Nephron progenitor cell (in vitro differentiated cells): Measurements from ENCODE around the gene TMEM40.

Experiments used
- DNase-seq: peaks from one replicate; pipeline ENCODE4 v3.0.0; 2021
- H3K27ac Mint-ChIP-seq: 2 replicates; pipeline ENCODE4 v1.8.0; 2021; ENCODE audit warnings: mild to moderate bottlenecking, moderate library complexity, mixed read lengths
- H3K27me3 Mint-ChIP-seq: 2 replicates; pipeline ENCODE4 v1.8.0; 2021; ENCODE audit warnings: mild to moderate bottlenecking, low read depth, mixed read lengths; ENCODE audit not compliant: poor library complexity
- H3K36me3 Mint-ChIP-seq: 2 replicates; pipeline ENCODE4 v1.8.0; 2021; ENCODE audit warnings: low read depth, mixed read lengths
- H3K4me1 Mint-ChIP-seq: 2 replicates; pipeline ENCODE4 v1.8.0; 2021; ENCODE audit warnings: mixed read lengths
- H3K4me3 Mint-ChIP-seq: 2 replicates; pipeline ENCODE4 v1.8.0; 2021; ENCODE audit warnings: mild to moderate bottlenecking, moderate library complexity, mixed read lengths
- H3K9me3 Mint-ChIP-seq: 2 replicates; pipeline ENCODE4 v1.8.0; 2021; ENCODE audit warnings: mild to moderate bottlenecking, moderate library complexity, mixed read lengths
- TF ChIP-seq, protein P1 (sequence below): fragments of 200-600 bp; sonication (generic); IDR thresholded peaks from 2 replicates; pipeline ENCODE4 v1.5.0; 2021; ENCODE audit warnings: antibody characterized with exemption

Gene TMEM40

DNA sequence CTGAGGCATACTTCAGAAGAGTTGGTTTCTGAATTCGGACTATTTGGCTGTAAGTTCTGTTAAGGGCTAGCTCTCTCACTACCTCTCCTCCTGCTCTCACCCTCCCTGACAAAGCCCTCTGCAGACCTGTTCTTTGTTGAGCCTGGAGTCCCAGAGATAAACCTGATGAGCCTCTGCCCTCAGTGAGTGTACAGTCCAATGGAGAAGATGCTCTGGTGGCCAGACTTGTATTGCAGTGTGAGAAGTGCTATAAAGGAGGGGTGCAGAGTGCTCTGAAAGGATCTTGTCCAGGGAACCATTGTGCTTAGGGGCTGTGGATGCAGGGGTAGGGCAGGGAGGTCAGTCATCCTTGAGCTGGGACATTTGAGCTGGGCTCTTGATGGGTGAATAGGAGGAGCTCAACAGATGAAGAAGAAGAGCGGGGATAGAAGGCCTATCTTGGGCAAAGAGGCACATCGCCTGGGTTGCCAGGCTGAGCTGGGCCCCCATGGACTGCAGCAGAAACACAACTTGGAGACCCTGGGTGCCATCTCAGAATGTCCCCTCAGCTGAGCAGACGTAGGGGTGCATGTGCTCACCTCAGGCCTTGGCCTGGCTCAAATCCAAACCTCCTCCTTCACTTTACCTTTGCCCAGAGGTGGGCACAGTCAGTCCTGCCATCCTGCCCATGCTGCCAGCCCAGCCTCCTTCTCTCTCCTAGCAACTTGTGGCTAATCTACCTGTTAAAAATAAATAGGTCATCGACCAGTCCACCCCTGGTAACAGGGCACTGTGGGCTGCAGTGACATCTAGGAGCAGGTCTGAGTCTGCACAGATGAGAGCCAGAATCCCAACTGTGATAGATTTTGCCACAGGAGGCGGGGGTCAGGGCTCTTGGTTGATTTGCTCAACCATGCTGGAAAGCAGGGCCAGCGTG lies 40.7 kb upstream of the TMEM40 start:
- no peak overlapping the region for H3K4me3 Mint-ChIP-seq
- H3K27me3 Mint-ChIP-seq: no peaks in the 10 kb centered on the region
- DNase-seq: no peak
- TF ChIP-seq, protein P1, sequence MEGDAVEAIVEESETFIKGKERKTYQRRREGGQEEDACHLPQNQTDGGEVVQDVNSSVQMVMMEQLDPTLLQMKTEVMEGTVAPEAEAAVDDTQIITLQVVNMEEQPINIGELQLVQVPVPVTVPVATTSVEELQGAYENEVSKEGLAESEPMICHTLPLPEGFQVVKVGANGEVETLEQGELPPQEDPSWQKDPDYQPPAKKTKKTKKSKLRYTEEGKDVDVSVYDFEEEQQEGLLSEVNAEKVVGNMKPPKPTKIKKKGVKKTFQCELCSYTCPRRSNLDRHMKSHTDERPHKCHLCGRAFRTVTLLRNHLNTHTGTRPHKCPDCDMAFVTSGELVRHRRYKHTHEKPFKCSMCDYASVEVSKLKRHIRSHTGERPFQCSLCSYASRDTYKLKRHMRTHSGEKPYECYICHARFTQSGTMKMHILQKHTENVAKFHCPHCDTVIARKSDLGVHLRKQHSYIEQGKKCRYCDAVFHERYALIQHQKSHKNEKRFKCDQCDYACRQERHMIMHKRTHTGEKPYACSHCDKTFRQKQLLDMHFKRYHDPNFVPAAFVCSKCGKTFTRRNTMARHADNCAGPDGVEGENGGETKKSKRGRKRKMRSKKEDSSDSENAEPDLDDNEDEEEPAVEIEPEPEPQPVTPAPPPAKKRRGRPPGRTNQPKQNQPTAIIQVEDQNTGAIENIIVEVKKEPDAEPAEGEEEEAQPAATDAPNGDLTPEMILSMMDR: no peak
- H3K36me3 Mint-ChIP-seq: peaks cover 13% of the 10 kb centered on the region
- H3K4me1 Mint-ChIP-seq: peaks cover 35% of the 10 kb centered on the region
- H3K27ac Mint-ChIP-seq: no peak overlapping the region
- no peaks in the 10 kb centered on the region for H3K9me3 Mint-ChIP-seq

DNA sequence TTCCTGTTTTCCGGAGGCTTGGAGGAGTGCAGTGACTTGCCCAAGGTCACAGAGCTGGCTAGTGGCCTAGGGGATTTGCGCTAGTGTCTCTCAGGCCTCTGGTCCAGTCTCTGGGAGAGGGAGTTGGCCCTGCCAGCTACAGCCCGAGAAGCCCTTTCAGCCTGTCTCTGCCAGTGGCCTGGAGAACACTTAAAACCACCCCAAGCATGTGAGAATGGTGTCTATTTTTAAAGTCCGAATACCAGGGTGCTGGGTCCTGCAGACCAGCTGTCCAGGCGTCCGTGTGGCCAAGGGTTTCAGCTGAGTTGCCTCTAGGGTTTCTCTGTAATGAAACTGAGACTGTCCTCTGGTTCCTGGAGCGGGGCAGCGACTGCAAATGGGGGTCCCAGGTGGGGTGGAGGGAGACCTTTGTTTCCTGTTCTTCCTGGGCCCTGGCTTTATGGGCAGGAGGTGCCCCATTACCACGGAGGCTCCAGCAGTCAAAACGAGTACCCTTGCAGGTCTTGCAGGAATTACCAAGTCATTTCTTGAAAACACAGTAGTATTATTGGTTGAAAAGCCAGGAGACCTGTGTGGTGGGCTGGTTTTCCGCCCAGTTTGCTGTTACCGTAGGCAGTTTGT lies 39.6 kb upstream of the TMEM40 start:
- DNase-seq: no peak
- Mint-ChIP-seq H3K4me3 (no peak overlapping the region), H3K9me3 (no peaks in the 10 kb centered on the region), H3K27me3 (no peaks in the 10 kb centered on the region), H3K36me3 (peaks cover 5% of the 10 kb centered on the region), H3K4me1 (peaks cover 35% of the 10 kb centered on the region), H3K27ac (no peak overlapping the region)
- TF ChIP-seq, protein P1: no peak

DNA sequence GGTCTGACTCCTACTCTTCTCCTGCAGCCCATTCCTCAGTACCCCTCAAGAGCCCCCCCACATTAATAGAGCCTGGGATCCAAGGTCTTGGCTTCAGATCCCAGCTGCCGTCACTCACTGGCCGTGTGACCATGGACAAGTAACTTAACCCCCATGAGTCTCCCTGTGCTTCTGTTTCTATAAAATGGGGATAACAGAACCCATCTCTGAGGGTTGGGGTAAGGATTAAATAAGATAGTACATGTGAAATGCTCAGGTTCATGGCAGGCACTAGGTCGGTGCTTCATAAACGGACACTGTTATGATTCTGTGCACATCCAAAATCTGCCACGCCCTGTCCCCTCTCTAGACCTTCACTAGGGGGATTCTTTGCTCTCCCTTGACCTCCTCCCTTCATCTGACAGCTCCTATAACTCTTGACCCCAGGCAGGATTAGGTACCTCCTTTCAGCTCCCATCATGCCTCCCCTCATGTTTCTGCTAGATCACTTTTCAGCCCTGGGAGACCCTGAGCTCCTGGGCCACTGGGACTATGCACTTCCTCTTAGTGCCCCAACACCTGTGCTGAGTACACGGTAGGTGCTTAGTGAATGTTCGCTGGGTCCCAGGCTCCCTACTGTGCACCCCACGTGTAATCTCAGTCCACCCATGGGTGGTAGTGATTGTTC lies 39.0 kb upstream of the TMEM40 start:
- no peak for DNase-seq
- H3K4me1 Mint-ChIP-seq: peaks cover 35% of the 10 kb centered on the region
- H3K27ac Mint-ChIP-seq: no peak overlapping the region
- peak overlapping the region; percentile 85 for H3K4me3 Mint-ChIP-seq
- no peaks in the 10 kb centered on the region for H3K9me3 Mint-ChIP-seq
- TF ChIP-seq, protein P1: no peak
- no peaks in the 10 kb centered on the region for H3K27me3 Mint-ChIP-seq
- H3K36me3 Mint-ChIP-seq: no peaks in the 10 kb centered on the region

DNA sequence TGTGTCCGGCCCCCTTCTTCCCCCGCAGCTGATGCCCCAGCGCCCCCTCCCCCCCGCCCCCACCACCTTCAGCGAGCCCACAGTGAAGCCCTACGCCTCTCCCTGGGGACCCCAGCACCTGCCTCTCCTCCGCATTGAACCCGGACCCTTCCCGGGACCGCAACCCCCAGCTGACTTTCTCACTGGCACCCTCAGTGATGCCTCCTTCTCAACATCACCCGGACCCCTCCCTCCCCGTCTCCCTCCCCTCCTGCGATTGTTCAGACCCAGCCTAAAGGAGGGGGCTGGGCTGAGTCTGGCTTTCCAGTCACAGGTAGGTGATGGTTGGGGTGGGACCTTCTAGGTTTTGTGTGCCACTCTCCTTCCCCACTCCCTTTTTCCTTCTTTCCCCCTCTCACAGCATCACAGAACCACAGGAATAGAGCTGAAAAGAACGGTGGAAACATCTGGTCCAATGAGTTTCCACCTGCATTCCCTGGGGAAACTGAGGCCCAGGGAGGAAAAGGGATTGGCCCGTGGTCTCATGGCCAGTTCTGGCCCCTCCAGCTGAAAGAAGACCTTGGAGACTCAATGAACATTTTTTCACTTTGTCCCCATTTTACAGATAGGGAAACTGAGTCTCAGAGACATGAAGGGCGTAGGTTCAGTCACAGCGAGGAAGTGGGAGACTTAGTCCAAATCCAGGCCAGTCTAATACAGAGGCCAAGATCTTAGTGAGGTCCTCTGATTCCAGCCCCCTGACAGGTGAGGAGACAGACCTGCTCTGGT lies 38.2 kb upstream of the TMEM40 start:
- no peak for DNase-seq
- Mint-ChIP-seq H3K4me1 (peaks cover 35% of the 10 kb centered on the region), H3K27ac (no peak overlapping the region), H3K27me3 (peaks cover 2% of the 10 kb centered on the region), H3K36me3 (no peaks in the 10 kb centered on the region), H3K9me3 (no peaks in the 10 kb centered on the region), H3K4me3 (peak overlapping the region; percentile 85)
- TF ChIP-seq, protein P1: no peak

DNA sequence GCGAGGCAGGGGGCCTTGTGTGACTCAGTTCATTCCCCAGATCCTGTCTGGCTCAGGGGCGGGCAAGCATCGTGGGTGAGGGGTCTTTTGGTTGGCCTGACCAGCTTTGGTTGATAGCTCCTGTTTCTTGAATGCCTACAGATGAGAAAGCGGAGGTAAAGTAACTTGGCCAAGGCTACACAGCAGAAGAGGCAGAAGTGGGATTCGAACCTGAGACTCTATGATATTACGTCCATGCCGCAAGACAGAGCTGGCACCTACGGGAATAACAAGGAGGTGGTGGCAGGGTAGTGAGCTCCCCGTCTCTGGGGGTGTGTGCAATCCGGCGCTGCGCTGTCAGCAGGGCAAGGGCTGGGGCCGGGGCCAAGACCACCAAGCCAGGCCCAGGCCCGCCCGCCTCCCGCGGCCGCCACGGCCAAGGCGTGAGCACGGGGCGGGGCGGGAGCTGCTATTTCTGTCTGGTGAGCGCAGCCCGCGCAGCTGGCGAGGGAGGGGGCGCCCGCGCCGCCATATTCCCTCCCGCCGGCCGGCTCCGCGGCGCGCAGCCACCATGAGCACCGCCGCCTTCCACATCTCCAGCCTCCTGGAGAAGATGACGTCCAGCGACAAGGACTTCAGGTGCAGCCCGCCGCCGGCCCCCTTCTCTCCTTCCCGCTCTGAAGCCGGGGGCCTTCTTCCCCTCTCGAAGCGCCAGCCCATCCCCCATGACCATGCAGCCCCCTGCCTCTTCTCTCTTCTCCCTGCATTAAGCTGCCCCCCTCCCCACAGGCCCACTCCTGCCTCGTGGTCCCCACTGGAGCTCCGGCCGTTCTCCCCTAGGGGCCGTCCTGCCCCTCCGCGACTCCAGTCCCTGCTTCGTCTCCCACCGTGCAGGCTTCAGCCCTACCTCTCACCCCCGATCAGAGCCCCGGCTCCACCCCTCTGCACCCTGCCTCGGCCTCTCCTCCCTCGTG lies 37.4 kb upstream of the TMEM40 start, which contains the start of gene CAND2:
Gene CAND2, plus strand, starts transcription at position 510 of the 953 bp plus-strand sequence. Its CDS starts 41 bp downstream, at position 551.
- peak within 1 kb of the TSS; percentile 85 for H3K4me3 Mint-ChIP-seq
- no peaks in the 10 kb centered on the region for H3K9me3 Mint-ChIP-seq
- TF ChIP-seq, protein P1: no peak
- no peaks in the 10 kb centered on the region for H3K36me3 Mint-ChIP-seq
- no peak within 1 kb of the TSS for H3K27ac Mint-ChIP-seq
- H3K27me3 Mint-ChIP-seq: peaks cover 8% of the 10 kb centered on the region
- DNase-seq: peak; percentile 75
- H3K4me1 Mint-ChIP-seq: peaks cover 35% of the 10 kb centered on the region
